Endothelial cell (in vitro differentiated cells): ENCODE measurements around the gene UTP14A. TPM values are rescaled to one million over a fixed set of nuclear protein-coding genes. Genes with fewer than 3 reads are reported as not detected.

ENCODE experiments used
- DNase-seq: peaks from one replicate; pipeline ENCODE4 v3.0.0; 2021; ENCODE audit warnings: low spot score
- H3K27ac Mint-ChIP-seq: one replicate; pipeline ENCODE4 v1.8.0; 2021; ENCODE audit warnings: mixed read lengths, inconsistent platforms; ENCODE audit not compliant: unreplicated experiment
- H3K27me3 Mint-ChIP-seq: one replicate; pipeline ENCODE4 v1.8.0; 2021; ENCODE audit warnings: mild to moderate bottlenecking, moderate library complexity, mixed read lengths, inconsistent platforms; ENCODE audit not compliant: unreplicated experiment
- H3K36me3 Mint-ChIP-seq: one replicate; pipeline ENCODE4 v1.8.0; 2021; ENCODE audit warnings: mild to moderate bottlenecking, low read depth, mixed read lengths, inconsistent platforms; ENCODE audit not compliant: unreplicated experiment
- H3K4me1 Mint-ChIP-seq: one replicate; pipeline ENCODE4 v1.8.0; 2021; ENCODE audit warnings: mild to moderate bottlenecking, mixed read lengths, inconsistent platforms; ENCODE audit not compliant: unreplicated experiment
- H3K4me3 Mint-ChIP-seq: one replicate; pipeline ENCODE4 v1.8.0; 2021; ENCODE audit warnings: mild to moderate bottlenecking, mixed read lengths, inconsistent platforms; ENCODE audit not compliant: unreplicated experiment
- H3K9me3 Mint-ChIP-seq: one replicate; pipeline ENCODE4 v1.8.0; 2021; ENCODE audit warnings: mixed read lengths, inconsistent platforms; ENCODE audit not compliant: unreplicated experiment
- total RNA-seq: library from RNA; stranded (reverse); fragmentation: NEBNext Ultra II Directional; extraction: Animal tissue kit (Norgen Biotek cat#: 25700); gene quantifications from one replicate; pipeline ENCODE4 v1.2.1, GENCODE V29; 2021; ENCODE audit not compliant: unreplicated experiment
- TF ChIP-seq, protein P1 (sequence below): fragments of 200-600 bp; sonication (generic); IDR thresholded peaks from one replicate; pipeline ENCODE4 v1.5.0; 2021; ENCODE audit warnings: antibody characterized with exemption; ENCODE audit not compliant: unreplicated experiment

Gene UTP14A
- total RNA-seq, 1 donor from 2014 or later, result 22.1 TPM

DNA sequence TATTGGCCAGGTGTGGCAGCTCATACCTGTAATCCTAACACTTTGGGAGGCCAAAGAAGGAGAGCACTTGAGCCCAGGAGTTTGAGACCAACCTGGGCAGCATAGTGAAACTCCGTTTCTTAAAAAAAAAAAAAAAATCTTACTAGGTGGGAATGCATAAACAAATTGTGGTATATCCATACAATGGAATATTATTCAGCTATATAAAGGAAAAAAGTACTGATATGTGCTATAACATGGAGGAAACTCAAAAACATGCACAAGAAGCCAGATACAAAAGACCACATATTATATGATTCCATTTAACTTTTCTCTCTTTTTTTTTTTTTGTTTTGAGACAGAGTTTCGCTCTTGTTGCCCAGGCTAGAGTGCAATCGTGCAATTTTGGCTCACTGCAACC lies 63.0 kb downstream of the UTP14A start:
- no peak overlapping the region for H3K27ac Mint-ChIP-seq
- TF ChIP-seq, protein P1, sequence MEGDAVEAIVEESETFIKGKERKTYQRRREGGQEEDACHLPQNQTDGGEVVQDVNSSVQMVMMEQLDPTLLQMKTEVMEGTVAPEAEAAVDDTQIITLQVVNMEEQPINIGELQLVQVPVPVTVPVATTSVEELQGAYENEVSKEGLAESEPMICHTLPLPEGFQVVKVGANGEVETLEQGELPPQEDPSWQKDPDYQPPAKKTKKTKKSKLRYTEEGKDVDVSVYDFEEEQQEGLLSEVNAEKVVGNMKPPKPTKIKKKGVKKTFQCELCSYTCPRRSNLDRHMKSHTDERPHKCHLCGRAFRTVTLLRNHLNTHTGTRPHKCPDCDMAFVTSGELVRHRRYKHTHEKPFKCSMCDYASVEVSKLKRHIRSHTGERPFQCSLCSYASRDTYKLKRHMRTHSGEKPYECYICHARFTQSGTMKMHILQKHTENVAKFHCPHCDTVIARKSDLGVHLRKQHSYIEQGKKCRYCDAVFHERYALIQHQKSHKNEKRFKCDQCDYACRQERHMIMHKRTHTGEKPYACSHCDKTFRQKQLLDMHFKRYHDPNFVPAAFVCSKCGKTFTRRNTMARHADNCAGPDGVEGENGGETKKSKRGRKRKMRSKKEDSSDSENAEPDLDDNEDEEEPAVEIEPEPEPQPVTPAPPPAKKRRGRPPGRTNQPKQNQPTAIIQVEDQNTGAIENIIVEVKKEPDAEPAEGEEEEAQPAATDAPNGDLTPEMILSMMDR, result no peak
- no peak overlapping the region for H3K4me3 Mint-ChIP-seq
- no peaks in the 10 kb centered on the region for H3K4me1 Mint-ChIP-seq
- H3K36me3 Mint-ChIP-seq, result no peaks in the 10 kb centered on the region
- no peaks in the 10 kb centered on the region for H3K9me3 Mint-ChIP-seq
- peaks cover 4% of the 10 kb centered on the region for H3K27me3 Mint-ChIP-seq
- no peak for DNase-seq

DNA sequence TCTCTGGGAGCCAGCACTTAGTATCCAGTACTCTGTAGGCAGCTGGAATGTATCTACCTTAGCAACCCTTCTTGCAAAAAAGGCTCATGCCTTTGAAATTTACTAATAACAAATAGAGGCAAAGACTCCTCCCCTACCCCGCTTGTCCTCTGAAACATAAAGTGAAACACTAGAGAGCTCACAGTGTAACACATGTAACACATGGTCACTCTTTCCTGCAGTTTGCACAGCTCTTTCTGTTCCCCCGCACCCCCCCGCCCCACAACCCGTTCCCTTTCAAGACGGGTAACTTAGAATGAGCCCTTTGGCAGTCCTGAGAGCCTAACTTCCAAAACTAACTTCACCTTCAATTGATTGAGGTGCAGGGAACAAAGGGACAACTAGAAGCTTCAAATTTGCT lies 70.5 kb downstream of the UTP14A start:
- Mint-ChIP-seq H3K27me3 (peaks cover 8% of the 10 kb centered on the region), H3K27ac (no peak overlapping the region), H3K9me3 (no peaks in the 10 kb centered on the region), H3K36me3 (no peaks in the 10 kb centered on the region), H3K4me1 (peaks cover 17% of the 10 kb centered on the region), H3K4me3 (no peak overlapping the region)
- TF ChIP-seq, protein P1, result no peak
- DNase-seq, result no peak

Other genes starting within 250 kb of the UTP14A start
- gene XPNPEP2, start 167.2 kb upstream of the UTP14A start, total RNA-seq, result 1.7 TPM
- not detected for gene SASH3, start 126.2 kb upstream of the UTP14A start, total RNA-seq
- 37.8 TPM for gene ZDHHC9, start 62.3 kb upstream of the UTP14A start, total RNA-seq
- 34.0 TPM for gene BCORL1, start 76.5 kb downstream of the UTP14A start, total RNA-seq
- gene ELF4, start 204.3 kb downstream of the UTP14A start, total RNA-seq, result 23.6 TPM